Parathyroid adenoma (tissue), 2 donors: Measurements from ENCODE around the gene DLD.
"Not testable (repeated sequence)": the region's sequence is repeated elsewhere in the genome, so short reads cannot be mapped to it uniquely, and the experiment has no call there.

Experiments
- H2AFZ ChIP-seq: fragments of 300-600 bp; sonication (generic); one replicate; pipeline ENCODE4 v1.7.0; 2017; ENCODE audit warnings: antibody characterized with exemption, mild to moderate bottlenecking
- H3K27ac ChIP-seq: fragments of 300-600 bp; sonication (generic); one replicate; pipeline ENCODE4 v1.7.0; 2017
- H3K27me3 ChIP-seq: fragments of 300-600 bp; sonication (generic); one replicate; pipeline ENCODE4 v1.7.0; 2017; ENCODE audit warnings: low read length; ENCODE audit not compliant: control insufficient read depth, insufficient read depth
- H3K36me3 ChIP-seq: fragments of 300-600 bp; sonication (generic); one replicate; pipeline ENCODE4 v1.7.0; 2017; ENCODE audit warnings: low read length; ENCODE audit not compliant: control insufficient read depth, insufficient read depth
- H3K4me1 ChIP-seq: fragments of 300-600 bp; sonication (generic); one replicate; pipeline ENCODE4 v1.7.0; 2017; ENCODE audit warnings: control low read depth
- H3K4me2 ChIP-seq: fragments of 300-600 bp; sonication (generic); one replicate; pipeline ENCODE4 v1.7.0; 2017; ENCODE audit warnings: low read length
- H3K4me3 ChIP-seq: fragments of 300-600 bp; sonication (generic); one replicate; pipeline ENCODE4 v1.7.0; 2017; ENCODE audit warnings: low read depth, low read length
- H3K79me2 ChIP-seq: fragments of 300-600 bp; sonication (generic); one replicate; pipeline ENCODE4 v1.7.0; 2017; ENCODE audit warnings: control low read depth
- H3K9ac ChIP-seq: fragments of 300-600 bp; sonication (generic); one replicate; pipeline ENCODE4 v1.7.0; 2017; ENCODE audit warnings: mild to moderate bottlenecking
- H3K9me3 ChIP-seq: fragments of 300-600 bp; sonication (generic); one replicate; pipeline ENCODE4 v1.7.0; 2017; ENCODE audit warnings: low read length; ENCODE audit not compliant: control insufficient read depth
- CTCF ChIP-seq: fragments of 300-600 bp; sonication (generic); IDR thresholded peaks from one replicate; pipeline ENCODE4 v1.7.0; 2017; ENCODE audit warnings: antibody characterized with exemption, mild to moderate bottlenecking
- donor health status: primary hyperparathyroidism.

DLD gene

GRCh38 chr7:107847168-107847835, 43.7 kb upstream of the DLD start:
- no peaks in the 10 kb centered on the region for H3K36me3 ChIP-seq
- H3K27me3 ChIP-seq, result no peaks in the 10 kb centered on the region
- H3K27ac ChIP-seq, result no peak overlapping the region
- no peak overlapping the region for H3K4me2 ChIP-seq
- no peaks in the 10 kb centered on the region for H3K9me3 ChIP-seq
- H3K9ac ChIP-seq, result no peak overlapping the region
- no peak for TF ChIP-seq CTCF
- H3K4me3 ChIP-seq, result no peak overlapping the region
- H3K79me2 ChIP-seq, result no peaks in the 10 kb centered on the region
- no peak overlapping the region for H2AFZ ChIP-seq
- H3K4me1 ChIP-seq, result no peaks in the 10 kb centered on the region

GRCh38 chr7:107847836-107848175, 43.2 kb upstream of the DLD start:
- H3K27me3 ChIP-seq, H3K4me2 ChIP-seq, H2AFZ ChIP-seq, H3K9me3 ChIP-seq, H3K36me3 ChIP-seq, H3K79me2 ChIP-seq, H3K4me1 ChIP-seq, H3K27ac ChIP-seq, H3K4me3 ChIP-seq, H3K9ac ChIP-seq: not testable (repeated sequence)

GRCh38 chr7:107848211-107848610, 42.8 kb upstream of the DLD start:
- not testable (repeated sequence) for H3K4me1 ChIP-seq, H3K9me3 ChIP-seq, H3K27me3 ChIP-seq, H3K79me2 ChIP-seq, H2AFZ ChIP-seq, H3K4me3 ChIP-seq, H3K4me2 ChIP-seq, H3K27ac ChIP-seq, H3K36me3 ChIP-seq, H3K9ac ChIP-seq

- Histone ChIP-seq H3K79me2 (no peaks in the 10 kb centered on the region), H3K36me3 (no peaks in the 10 kb centered on the region), H3K27ac (no peak overlapping the region), H2AFZ (no peak overlapping the region), H3K9me3 (no peaks in the 10 kb centered on the region), H3K9ac (no peak overlapping the region), H3K27me3 (no peaks in the 10 kb centered on the region), H3K4me2 (no peak overlapping the region), H3K4me1 (no peaks in the 10 kb centered on the region), H3K4me3 (no peak overlapping the region)
- no peak for TF ChIP-seq CTCF
Measured at GRCh38 chr7:107850216-107850615, 40.8 kb upstream of the DLD start.

- no peaks in the 10 kb centered on the region for H3K4me1 ChIP-seq
- no peaks in the 10 kb centered on the region for H3K27me3 ChIP-seq
- no peaks in the 10 kb centered on the region for H3K79me2 ChIP-seq
- H2AFZ ChIP-seq, result no peak overlapping the region
- H3K36me3 ChIP-seq, result no peaks in the 10 kb centered on the region
- H3K4me2 ChIP-seq, result no peak overlapping the region
- no peak for TF ChIP-seq CTCF
- no peak overlapping the region for H3K27ac ChIP-seq
- no peak overlapping the region for H3K4me3 ChIP-seq
- no peaks in the 10 kb centered on the region for H3K9me3 ChIP-seq
- no peak overlapping the region for H3K9ac ChIP-seq
Measured at GRCh38 chr7:107850643-107851042, 40.3 kb upstream of the DLD start.

- H2AFZ ChIP-seq, result no peak overlapping the region
- no peak overlapping the region for H3K9ac ChIP-seq
- TF ChIP-seq CTCF, result no peak
- peaks cover 10% of the 10 kb centered on the region for H3K4me1 ChIP-seq
- no peak overlapping the region for H3K4me3 ChIP-seq
- H3K36me3 ChIP-seq, result no peaks in the 10 kb centered on the region
- no peaks in the 10 kb centered on the region for H3K27me3 ChIP-seq
- H3K9me3 ChIP-seq, result no peaks in the 10 kb centered on the region
- no peak overlapping the region for H3K4me2 ChIP-seq
- H3K27ac ChIP-seq, result no peak overlapping the region
- no peaks in the 10 kb centered on the region for H3K79me2 ChIP-seq
Measured at GRCh38 chr7:107854454-107854853, 36.5 kb upstream of the DLD start.
